Endothelial cell of umbilical vein (primary cell): ENCODE measurements around the gene CFAP61.

Experiments used
- EZH2 ChIP-seq: IDR thresholded peaks from 2 replicates; pipeline ENCODE4 v1.6.1; 2012; ENCODE audit warnings: borderline replicate concordance, low read depth, mild to moderate bottlenecking, moderate library complexity, low read length, inconsistent platforms; ENCODE audit not compliant: severe bottlenecking
- JUN ChIP-seq: IDR thresholded peaks from 2 replicates; pipeline ENCODE4 v1.6.1; 2011; ENCODE audit warnings: borderline replicate concordance, low read depth; ENCODE audit not compliant: insufficient read length, insufficient read depth
- MYC ChIP-seq: IDR thresholded peaks from one replicate; pipeline ENCODE4 v1.6.1; 2011; ENCODE audit warnings: mild to moderate bottlenecking, low read depth, low read length
- POLR2A ChIP-seq: IDR thresholded peaks from 2 replicates; pipeline ENCODE4 v1.6.1; 2012; ENCODE audit warnings: low read depth, mild to moderate bottlenecking, control low read depth, low read length
- POLR2AphosphoS5 ChIP-seq: IDR thresholded peaks from 2 replicates; pipeline ENCODE4 v1.6.1; 2012; ENCODE audit warnings: low read depth, mild to moderate bottlenecking, control low read depth, low read length, moderate library complexity; ENCODE audit not compliant: insufficient read depth
- TF ChIP-seq, protein P1 (sequence below), 2 donors: IDR thresholded peaks; 1 replicate in 1 of 2; 2 replicates in 1 of 2; pipeline ENCODE4 v1.5.1; 2011; ENCODE audit warnings: low read length in 2 of 2, mild to moderate bottlenecking in 2 of 2, moderate library complexity in 2 of 2, control low read depth in 1 of 2, inconsistent platforms in 1 of 2, low read depth in 1 of 2; ENCODE audit not compliant: insufficient read depth in 1 of 2; ENCODE audit errors: extremely low read depth in 1 of 2

DNA sequence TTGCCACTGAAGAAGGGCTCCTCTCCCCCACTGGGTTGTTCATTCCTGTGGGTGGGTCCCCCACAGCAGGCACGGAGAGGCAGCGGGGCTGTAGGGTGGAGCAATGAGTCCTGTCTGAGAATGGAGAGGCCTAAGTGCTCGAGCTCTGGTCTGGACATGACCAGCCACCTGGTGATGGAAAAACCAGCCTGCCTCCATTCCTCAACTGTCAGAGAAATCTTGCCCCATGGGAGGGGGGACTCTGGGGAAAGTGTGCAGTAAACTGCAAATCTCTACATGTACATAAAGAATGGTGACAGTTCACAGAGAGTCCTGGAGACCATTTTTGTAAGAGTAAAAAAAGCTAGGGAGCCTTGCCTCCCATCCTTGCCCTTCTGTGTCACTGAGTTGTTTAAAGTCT, 349.7 kb downstream of the CFAP61 start:
- no peak for TF ChIP-seq MYC
- no peak for TF ChIP-seq JUN
- no peak for TF ChIP-seq POLR2A
- TF ChIP-seq, protein P1, sequence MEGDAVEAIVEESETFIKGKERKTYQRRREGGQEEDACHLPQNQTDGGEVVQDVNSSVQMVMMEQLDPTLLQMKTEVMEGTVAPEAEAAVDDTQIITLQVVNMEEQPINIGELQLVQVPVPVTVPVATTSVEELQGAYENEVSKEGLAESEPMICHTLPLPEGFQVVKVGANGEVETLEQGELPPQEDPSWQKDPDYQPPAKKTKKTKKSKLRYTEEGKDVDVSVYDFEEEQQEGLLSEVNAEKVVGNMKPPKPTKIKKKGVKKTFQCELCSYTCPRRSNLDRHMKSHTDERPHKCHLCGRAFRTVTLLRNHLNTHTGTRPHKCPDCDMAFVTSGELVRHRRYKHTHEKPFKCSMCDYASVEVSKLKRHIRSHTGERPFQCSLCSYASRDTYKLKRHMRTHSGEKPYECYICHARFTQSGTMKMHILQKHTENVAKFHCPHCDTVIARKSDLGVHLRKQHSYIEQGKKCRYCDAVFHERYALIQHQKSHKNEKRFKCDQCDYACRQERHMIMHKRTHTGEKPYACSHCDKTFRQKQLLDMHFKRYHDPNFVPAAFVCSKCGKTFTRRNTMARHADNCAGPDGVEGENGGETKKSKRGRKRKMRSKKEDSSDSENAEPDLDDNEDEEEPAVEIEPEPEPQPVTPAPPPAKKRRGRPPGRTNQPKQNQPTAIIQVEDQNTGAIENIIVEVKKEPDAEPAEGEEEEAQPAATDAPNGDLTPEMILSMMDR (IDR thresholded peaks at IDR 0.05; ENCODE audit: extremely low read depth in 1 of 2, insufficient read depth in 1 of 2, low read depth in 1 of 2, low read length in 2 of 2), result no peak
- TF ChIP-seq EZH2, result no peak
- TF ChIP-seq POLR2AphosphoS5, result no peak
